Islet of Langerhans (tissue), 1 donor: ENCODE results near the gene CCDC158.
"Not testable (repeated sequence)": the region's sequence is repeated elsewhere in the genome, so short reads cannot be mapped to it uniquely, and the experiment has no call there.

Experiments used
- FAIRE-seq: peaks from one replicate; lab custom pipeline; 2011; peaks lifted over from hg19 to GRCh38; lab: Jason Lieb, UNC

Gene CCDC158

DNA sequence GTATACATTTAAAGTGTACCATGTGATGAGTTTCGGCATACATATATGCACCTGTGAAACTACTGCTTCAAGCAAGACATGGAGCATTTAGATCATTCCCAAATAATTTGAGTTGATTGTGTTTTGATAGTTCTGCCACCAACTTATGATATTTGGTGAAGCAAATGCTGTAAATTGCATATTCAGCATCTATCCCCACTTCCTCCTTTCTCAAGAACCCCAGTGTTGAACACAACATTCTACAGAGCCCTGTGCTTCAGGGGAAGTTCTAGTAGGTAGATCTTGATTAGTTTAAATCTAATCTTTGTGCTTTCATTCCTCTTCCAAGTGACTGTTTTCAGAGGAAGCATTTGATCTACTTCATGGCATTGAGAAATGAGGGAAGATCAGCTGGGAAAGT, 8.7 kb upstream of the CCDC158 start:
- no peak for FAIRE-seq

DNA sequence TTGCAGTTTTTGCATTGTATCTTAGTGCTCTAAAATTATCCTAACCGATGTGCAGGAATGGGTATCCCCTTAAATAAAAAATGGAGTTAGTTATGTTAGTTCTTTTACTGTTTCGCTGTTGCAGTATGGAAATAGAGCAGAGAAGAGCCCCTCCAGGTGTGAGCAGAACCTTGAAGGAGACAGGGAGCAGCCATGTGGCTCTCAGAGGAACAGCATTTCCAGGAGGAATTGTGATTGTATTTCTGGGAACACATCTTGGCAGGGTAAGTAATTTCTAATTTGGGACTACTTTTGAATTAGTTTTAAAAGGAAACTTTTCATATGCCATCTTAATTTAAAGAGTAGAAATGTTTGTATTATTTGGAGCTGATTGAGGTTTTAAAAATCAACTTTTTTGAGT, 5.3 kb upstream of the CCDC158 start:
- peak; percentile 93 for FAIRE-seq

DNA sequence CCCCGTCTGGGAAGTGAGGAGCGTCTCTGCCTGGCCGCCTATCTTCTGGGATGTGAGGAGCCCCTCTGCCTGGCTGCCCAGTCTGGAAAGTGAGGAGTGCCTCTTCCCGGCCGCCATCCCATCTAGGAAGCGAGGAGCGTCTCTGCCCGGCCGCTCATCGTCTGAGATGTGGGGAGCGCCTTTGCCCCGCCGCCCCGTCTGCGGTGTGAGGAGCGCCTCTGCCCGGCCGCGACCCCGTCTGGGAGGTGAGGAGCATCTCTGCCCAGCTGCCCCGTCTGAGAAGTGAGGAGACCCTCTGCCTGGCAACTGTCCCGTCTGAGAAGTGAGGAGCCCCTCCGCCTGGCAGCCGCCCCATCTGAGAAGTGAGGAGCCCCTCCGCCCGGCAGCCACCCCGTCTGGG, 2.2 kb upstream of the CCDC158 start:
- FAIRE-seq: not testable (repeated sequence)

DNA sequence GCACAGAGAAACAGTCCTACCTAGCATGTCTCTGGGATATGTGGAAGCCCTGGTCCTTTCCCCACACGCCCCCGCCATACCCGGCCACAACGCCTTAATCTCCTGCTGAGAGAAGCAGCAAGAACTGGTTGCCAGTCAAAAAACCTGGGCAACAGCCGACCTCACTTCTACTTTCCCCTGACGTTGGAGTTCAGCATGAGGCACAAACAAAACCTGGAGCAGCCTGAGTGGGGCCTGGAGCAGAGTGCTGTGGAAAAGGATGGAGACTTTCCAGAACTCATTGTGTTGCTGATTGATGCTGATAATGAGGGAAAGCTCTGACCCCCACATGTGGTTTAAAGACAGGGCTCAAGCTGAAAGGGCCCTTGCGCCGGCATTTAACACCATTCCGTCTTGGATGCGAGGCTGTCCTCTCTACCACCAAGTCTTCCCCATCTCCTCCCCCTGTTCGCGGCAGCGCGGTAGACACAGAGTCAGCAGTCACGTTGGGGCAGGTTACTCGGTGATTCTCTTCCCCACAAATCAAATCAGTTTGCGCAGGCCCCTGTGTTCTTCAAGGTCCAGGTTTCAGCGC, 666 bp downstream of the CCDC158 start:
- FAIRE-seq: peak; percentile 38

DNA sequence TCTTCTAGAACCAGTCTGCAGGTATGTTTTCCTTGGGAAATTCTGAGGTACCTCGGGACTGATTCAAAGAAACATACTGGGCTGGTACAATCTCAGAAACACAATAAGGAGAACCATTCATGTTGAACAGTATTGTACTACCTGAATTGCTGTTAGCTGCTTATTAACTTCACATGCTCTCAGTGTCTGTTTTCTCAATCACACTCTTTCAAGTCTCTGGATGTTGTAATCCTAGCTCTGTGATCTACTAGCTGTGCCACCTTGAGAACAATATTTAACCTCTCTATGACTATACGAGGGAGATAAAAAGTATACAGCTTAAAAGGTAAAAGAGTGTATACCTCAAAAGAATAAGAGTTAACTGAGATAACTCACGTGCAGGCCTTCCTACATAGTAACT, 10.3 kb downstream of the CCDC158 start:
- FAIRE-seq: no peak

DNA sequence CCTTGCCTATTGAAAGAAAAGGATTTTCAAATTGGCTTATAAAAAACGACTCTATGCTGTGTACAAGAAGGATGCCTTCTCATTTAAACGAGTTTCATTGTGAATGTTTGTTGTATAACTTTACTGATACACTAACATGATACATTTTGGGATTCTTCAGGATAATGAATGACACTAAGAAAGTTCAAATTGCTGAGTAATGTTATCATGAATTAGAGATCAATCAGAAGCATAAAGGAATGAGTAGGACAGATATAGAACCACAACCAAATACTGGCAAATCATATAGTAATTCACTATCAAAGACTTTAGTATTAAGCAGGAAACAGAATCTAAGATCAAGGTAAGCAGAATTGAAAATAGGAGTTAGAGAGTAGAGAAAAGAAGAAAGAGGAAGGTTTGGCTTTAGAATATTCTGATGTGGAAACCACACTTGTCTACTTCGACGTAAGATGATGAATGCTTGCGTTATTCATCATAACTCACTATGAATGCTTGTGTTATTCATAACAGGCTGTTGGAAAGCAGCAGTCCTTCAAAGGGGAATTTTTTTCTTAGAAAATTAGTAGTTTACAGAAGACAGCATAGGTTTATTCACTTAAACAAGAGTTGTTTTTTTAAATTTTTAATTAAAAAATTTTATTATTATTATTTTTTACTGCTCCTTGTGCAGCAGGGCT, 13.4 kb downstream of the CCDC158 start:
- FAIRE-seq: no peak

DNA sequence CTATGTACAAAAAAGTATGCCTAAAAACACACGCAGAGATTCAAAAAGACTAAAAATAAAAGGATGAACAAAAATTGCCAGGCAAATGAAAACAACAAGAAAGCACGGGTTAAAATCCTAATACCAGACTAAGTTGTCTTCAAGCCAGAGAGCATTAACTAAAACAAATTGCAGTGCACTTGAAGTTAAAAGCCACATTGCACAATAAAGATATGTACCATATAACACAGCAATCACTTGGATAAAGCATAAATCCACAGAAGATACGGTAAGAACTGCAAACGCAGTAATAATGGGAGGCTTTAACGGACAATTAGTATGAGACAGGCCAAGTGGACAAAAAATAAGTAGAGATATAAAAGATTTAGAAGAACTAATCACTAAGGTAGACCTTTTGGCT, 14.9 kb downstream of the CCDC158 start:
- FAIRE-seq: peak; percentile 21

DNA sequence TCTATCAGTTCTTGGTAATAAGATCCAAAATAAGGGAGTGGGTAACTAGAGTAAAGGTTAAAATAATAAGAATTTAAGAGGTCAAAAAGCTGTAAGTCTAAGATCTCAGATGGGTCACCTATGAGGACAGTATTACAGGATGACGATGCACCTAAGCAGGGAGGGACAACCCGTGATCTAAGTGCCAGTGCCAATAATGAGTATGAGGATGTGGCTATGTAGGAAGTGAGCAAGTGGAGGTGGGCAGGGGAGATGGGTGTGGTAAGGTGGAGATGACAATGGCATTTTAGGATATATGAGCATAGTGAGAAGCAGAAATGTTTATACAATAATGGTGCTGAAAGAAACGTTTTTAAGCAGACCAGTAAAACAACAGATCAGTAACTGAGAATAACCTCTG, 19.3 kb downstream of the CCDC158 start:
- no peak for FAIRE-seq

DNA sequence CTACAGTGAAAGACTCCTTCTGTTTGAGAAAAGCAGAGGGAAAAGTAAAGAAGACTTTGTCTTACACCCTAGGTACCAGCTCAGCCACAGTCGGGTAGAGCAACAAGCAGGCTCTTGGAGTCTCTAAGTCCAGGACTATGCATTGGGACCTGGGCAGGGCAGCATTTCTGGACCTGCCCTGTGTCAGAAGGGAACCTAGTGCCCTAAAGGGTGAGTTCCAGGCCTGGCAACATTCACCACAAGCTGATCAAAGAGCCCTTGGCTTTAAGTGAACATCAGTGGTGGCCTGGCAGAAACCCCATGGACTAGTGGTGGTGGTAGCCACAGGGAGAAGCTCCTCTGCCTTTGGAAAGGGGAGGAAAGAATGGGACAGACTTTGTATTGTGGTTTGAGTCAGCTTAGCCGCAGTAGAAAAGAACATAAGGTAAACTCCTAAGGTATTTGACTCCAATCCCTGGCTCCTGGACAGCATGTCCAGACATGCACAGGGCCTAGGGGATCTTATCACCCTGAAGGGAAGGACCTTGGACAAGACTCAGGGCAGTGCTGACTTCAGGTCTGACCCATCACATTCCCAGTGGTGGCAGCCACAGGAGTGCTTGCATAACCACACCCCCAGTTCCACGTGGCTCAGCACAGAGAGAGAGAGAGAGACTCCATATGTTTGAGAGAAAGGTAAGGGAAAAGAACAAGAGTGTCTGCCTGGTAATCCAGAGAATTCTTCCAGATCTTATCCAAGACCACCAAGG, 32.6 kb downstream of the CCDC158 start:
- no peak for FAIRE-seq

DNA sequence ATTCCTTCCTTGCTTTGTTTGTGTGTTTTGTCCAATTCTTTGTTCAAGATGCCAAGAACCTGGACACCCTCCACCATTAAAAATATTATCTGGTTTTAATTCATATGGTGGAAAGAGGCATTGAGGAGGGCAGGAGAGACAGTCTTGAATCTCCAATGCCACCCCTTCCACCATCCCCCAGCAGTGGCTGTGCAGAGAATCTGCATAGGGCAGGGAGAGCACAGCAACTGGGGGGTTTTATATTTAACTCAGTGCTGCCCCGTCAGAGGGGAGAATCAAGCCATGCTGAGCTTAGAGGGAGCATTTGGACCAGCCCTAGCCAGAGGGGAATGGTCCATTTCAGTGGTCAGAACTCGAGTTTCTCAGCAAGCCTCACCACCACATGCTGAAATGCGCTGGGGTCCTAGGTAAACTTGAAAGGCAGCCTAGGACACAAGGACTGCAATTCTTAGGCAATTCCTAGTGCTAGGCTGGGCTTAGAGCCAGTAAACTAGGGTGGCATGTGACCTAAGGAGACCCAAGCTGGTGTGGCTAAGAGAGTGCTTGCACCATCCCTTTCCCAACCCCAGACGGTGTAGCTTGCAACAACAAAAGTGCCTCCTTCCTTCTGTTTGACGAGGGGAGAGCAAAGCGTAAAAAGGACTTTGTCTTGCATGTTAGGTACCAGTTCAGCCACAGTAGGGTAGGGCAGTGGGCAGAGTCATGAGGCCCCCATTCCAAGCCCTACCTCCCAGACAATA, 34.2 kb downstream of the CCDC158 start:
- FAIRE-seq: no peak

DNA sequence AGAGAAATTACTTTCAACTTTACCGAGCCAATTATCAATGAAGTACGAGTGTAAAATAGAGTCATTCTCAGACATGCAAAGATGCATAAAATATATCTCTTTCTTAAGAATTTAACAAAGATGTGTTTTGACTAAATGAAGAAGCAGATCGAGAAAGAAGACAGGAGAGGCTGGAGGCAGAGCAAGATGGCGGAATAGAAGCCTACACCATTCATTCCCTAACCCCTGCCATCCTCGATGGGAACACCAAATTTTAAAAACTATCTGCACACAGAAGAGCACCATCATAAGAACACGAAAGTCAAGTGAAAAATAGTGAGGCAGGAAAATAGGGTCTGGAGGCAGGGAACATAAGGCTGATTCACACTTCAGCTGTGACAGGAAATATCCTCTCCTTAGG, 35.0 kb downstream of the CCDC158 start:
- FAIRE-seq: no peak

DNA sequence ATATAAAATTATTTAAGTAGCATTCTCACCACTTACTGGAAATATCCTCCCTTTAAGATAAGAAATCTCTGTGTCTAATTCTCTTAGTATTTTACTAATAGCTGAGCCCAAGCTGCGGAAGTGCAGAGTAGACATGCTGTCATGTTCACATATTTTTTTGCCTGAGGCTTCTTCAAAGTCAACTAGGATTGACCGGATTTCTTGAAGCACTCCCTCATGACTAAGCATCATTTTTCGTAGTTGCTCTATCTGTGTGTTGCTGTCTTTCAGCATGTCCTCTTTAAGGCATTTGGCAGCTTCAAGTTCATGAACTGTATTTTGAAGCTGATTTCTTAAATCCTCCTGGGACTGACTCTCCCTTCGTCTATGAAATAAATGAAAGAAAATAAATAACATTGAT, 36.9 kb downstream of the CCDC158 start:
- FAIRE-seq: no peak

DNA sequence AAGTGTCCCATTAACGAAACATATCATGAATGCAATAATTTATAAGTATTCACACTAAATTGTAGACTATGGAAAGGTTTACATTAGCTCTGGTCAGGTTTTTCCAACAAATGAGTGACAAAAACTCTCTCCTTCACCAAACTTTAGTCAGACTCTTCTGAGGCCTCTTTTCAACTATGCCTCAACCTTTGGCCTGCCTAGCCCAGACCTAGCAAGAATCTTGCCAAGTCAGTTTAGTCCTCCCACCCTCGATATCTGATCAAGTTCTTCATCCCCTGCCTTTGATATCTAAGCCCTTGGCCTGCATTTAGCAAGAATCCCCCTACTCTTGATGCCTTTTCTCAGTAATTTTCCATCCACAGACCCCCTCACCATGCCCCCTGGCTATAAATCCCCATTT, 37.9 kb downstream of the CCDC158 start:
- FAIRE-seq: no peak

DNA sequence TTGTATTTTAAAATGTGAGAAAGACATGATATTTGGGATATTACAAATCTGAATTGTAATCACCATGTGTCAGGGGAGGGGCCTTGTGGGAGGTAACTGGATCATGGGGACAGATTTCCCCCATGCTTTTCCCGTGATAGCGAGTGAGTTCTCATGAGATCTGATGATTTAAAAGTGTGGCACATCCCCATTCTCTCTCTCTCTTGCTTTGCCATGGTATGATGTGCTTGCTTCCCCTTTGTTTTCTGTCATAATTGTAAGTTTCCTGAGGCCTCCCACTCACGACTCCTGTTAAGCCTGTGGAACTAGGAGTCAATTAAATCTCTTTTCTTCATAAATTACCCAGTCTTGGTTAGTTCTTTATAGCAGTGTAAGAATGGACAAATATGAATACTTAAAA, 39.0 kb downstream of the CCDC158 start:
- no peak for FAIRE-seq

DNA sequence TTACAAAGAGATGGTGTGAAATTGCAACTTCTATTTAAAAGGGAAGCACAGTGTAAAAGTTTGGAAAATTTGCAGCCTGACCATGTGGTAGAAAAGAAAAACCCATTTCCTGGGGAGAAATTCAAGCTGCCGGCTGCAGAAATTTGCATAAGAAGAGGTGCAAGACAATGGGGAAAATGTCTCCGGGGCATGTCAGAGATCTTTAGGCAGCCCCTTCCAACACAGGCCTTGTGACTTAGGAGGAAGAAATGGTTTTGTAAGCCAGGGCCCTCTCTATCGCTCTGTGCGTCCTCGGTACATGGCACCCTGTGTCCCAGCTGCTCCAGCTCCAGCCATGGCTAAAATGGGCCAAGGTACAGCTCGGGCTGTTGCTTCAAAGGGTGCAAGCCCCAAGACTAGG, 40.4 kb downstream of the CCDC158 start:
- FAIRE-seq: no peak

DNA sequence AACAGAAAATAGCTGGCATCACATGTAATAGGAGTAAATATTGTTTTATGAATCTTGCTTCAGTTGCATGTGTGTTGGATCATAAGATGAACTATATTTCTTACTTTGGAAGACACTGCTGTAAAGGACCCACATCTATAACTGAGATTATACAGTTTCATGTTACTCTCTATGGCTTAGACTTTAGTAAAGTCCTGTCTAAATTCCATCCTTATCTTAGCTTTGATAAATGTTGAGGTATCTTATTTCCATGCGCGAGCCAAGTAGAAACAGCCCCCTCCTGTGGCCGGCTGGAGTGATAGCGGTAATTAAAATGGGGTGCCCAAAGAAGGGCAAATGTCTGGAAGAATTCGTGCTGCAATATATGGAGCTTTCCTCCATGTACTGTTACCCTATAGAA, 43.0 kb downstream of the CCDC158 start:
- FAIRE-seq: peak; percentile 94

DNA sequence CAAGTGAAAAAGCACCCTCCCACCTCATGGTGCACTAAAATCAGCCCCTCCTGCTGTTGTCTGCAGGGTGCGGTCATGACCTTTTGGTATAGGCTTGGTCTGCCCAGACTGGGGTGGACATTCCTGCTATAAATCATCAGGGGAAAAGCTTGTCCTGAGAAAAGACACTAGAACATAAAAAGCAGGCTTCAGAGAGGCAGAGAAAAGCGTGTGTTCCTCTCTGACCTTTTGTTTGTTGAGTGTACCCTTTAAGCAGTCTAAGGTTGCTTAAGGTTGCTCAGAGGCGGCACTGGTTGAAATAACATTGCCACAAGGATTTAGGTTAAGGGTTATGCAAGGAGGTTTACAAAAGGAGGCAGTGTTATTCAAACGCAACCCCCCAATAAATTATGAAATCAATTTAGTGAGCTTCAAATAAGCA, 43.5 kb downstream of the CCDC158 start:
- FAIRE-seq: no peak

DNA sequence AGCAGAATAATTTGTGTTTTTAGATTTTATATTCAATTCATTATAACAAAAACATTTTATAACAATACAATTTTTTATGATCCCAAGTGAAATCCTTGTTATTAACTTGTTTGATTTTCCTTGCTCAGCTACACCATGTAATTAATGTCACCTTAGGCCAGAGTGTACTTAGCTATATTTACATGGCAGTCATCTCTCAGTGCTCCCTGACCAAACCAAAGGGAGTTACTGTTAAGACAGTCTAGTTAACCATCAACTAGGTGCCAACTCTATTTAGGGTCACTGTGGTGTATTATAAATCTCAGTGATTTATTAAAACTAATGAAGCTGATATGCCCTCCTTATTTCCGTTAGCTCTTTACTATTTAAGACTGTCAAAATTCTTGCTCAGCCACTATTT, 44.4 kb downstream of the CCDC158 start:
- FAIRE-seq: peak; percentile 99

DNA sequence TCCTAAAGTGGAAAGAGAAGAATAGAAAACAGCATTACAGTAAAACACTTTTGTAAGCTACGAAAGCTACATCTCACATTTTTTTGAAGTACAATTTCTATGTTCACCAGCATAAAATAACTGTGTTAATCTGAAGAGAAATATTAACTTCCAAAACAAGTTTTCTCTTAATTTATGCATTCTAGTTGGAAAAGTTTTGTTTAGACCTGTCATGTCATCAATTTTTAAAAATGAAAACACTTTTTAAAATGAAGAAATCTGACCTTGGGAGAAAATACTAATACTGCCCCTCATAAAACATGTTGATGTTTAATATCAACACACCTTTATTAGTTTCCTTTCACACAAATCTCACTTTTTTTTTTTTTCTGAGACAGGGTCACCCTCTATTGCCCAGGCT, 45.2 kb downstream of the CCDC158 start:
- FAIRE-seq: peak; percentile 68

DNA sequence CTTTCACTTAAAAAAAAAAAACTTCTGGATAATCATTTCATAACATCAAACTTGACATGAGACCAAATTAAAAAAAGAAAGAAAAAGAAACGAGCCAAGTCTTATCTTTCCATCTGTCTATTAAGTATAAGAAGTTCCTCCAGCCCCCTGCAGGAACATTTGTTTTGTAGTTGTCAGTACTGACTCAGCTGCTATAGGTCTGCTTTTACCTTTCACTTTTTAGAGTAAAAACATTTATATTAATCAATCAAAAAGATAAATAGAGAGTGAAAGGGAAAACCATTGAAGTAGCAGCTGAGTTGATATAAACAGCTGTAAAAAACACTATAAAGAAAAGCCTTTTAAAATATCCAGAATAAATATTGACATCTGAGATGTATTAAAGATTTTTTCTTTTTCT, 46.1 kb downstream of the CCDC158 start:
- FAIRE-seq: peak; percentile 65

DNA sequence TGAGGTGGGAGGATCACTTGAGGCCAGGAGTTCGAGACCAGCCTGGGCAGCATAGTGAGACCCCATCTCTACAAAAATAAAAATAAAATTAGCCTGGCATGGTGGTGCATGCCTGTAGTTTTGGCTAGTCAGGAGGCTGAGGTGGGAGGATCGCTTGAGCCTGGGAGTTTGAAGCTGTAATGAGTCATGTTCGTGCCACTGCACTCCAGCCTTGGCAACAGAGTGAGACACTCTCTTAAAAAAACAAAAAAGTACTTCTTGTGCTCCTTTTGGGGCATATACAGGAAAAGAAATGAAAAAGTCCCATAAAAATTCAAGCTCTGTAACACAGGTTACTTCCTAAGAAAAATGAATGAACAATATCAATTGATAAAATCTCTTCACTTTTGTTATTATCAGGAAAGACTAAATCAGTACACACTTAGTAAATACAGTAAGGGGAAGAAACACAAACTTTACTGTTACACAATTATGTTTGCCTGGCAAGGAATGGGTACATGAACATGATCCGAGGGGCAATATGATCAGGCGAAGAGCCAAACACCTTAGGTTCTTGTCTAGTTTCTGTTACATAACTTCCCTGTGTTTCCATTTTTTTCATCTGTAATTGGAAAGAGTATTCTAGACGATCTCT, 46.9 kb downstream of the CCDC158 start:
- FAIRE-seq: peak; percentile 76

DNA sequence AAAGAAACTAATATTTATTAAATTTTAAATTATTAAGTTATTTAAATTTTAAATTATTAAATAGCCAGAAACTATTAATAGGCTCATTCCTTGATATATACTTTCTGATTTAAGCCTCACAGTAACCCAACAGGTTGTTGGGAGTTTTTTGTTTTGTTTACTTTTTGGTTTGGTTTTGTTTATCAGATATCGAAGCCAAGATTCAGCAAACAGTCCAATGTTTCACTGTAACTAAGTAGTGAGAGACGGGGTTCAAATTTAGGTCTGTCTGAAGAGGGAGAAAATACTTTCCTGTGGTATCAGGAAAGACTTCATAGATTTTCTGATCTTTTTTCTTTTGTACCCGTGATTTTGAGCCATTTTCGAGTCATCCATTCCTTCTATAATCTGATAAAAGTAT, 54.2 kb downstream of the CCDC158 start:
- FAIRE-seq: no peak

DNA sequence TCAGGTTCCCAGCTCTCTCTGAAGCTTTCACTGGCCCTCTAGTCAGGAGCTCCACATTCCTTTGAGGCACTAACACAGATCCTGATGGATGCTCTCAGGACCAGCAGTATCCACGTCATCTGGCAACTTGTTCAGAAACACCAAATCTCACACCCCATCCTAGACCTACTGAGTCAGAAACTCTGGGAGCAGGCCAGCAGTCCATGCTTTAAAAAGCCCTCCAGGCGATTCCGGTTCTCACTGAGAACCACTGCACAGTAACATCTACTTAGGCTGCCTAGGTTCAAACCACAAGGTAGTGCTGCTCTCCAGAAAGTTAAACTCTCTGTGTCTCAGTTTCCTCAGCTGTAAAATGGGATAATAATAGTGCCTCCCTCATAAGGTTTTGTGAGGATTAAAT, 55.3 kb downstream of the CCDC158 start:
- no peak for FAIRE-seq
